Measurements from ENCODE around the gene GTPBP10.

The GTPBP10 gene

GRCh38 chr7:90384433-90384832 lies 37.9 kb downstream of the GTPBP10 start:
- H3K27ac ChIP-seq = no peak overlapping the region
- no peak for TF ChIP-seq CTCF (conservative IDR thresholded peaks at IDR 0.05)

GRCh38 chr7:90387470-90388240 lies 41.1 kb downstream of the GTPBP10 start:
- no peak for TF ChIP-seq CTCF (conservative IDR thresholded peaks at IDR 0.05)
- H3K27ac ChIP-seq = no peak overlapping the region

- H3K27ac ChIP-seq = no peak overlapping the region
- TF ChIP-seq CTCF (conservative IDR thresholded peaks at IDR 0.05) = no peak
Observed at GRCh38 chr7:90390926-90391325, 44.4 kb downstream of the GTPBP10 start.

GRCh38 chr7:90391488-90391887 lies 45.0 kb downstream of the GTPBP10 start:
- no peak for TF ChIP-seq CTCF (conservative IDR thresholded peaks at IDR 0.05)
- no peak overlapping the region for H3K27ac ChIP-seq

GRCh38 chr7:90396420-90396819 lies 49.9 kb downstream of the GTPBP10 start:
- TF ChIP-seq CTCF (conservative IDR thresholded peaks at IDR 0.05) = no peak
- H3K27ac ChIP-seq = no peak overlapping the region

- peak overlapping the region; percentile 87; the same call in 1 of the 2 replicates for H3K27ac ChIP-seq
- no peak for TF ChIP-seq CTCF (conservative IDR thresholded peaks at IDR 0.05)
Observed at GRCh38 chr7:90401989-90402388, 55.5 kb downstream of the GTPBP10 start.

GRCh38 chr7:90402785-90403173 lies 56.3 kb downstream of the GTPBP10 start:
- H3K27ac ChIP-seq = peak overlapping the region; percentile 87

More at GRCh38 chr7:90402785-90403173, 56.3 kb downstream of the GTPBP10 start:
- TF ChIP-seq CTCF (conservative IDR thresholded peaks at IDR 0.05) = no peak
